HG03159 (cell line): ENCODE data around the gene SLC30A1.
A peak's percentile ranks its signal among the peaks of the same experiment; 100 is the strongest.
"Not testable (repeated sequence)": the region's sequence is repeated elsewhere in the genome, so short reads cannot be mapped to it uniquely, and the experiment has no call there.

Experiments
- ATAC-seq: cut with Tn5 transposase; IDR thresholded peaks from one replicate; pipeline ENCODE4 v1.9.1; 2021; ENCODE audit warnings: mild to moderate bottlenecking, moderate library complexity; ENCODE audit not compliant: unreplicated experiment

The SLC30A1 gene

GRCh38 chr1:211586538-211586937 lies 7.6 kb upstream of the SLC30A1 start:
- ATAC-seq = no peak

- ATAC-seq = no peak
Measured at GRCh38 chr1:211583011-211583992, 4.3 kb upstream of the SLC30A1 start.

GRCh38 chr1:211581526-211581925 lies 2.6 kb upstream of the SLC30A1 start:
- no peak for ATAC-seq

- no peak for ATAC-seq
Measured at GRCh38 chr1:211580303-211580687, 1.3 kb upstream of the SLC30A1 start.

GRCh38 chr1:211579440-211580302 lies 710 bp upstream of the SLC30A1 start:
- peak; percentile 45 for ATAC-seq

- ATAC-seq = peak; percentile 32
Measured at GRCh38 chr1:211577819-211578639, 932 bp downstream of the SLC30A1 start.

- no peak for ATAC-seq
Measured at GRCh38 chr1:211577277-211577818, 1.6 kb downstream of the SLC30A1 start.

- no peak for ATAC-seq
Measured at GRCh38 chr1:211576717-211577116, 2.2 kb downstream of the SLC30A1 start.

GRCh38 chr1:211574705-211575104 lies 4.3 kb downstream of the SLC30A1 start:
- ATAC-seq = no peak

GRCh38 chr1:211571998-211572397 lies 7.0 kb downstream of the SLC30A1 start:
- no peak for ATAC-seq

- ATAC-seq = not testable (repeated sequence)
Measured at GRCh38 chr1:211570378-211570777, 8.6 kb downstream of the SLC30A1 start.

GRCh38 chr1:211566431-211567025 lies 12.4 kb downstream of the SLC30A1 start:
- ATAC-seq = peak; percentile 90

- ATAC-seq = no peak
Measured at GRCh38 chr1:211564084-211564483, 14.9 kb downstream of the SLC30A1 start.

- ATAC-seq = no peak
Measured at GRCh38 chr1:211559222-211560010, 19.5 kb downstream of the SLC30A1 start.

- no peak for ATAC-seq
Measured at GRCh38 chr1:211557894-211558625, 20.9 kb downstream of the SLC30A1 start.

GRCh38 chr1:211553549-211553948 lies 25.4 kb downstream of the SLC30A1 start:
- no peak for ATAC-seq

GRCh38 chr1:211551638-211552460 lies 27.1 kb downstream of the SLC30A1 start:
- ATAC-seq = no peak
